OCI-LY3 (cell line): ENCODE measurements around the gene RAPGEF1.
A peak's percentile ranks its signal among the peaks of the same experiment; 100 is the strongest.

Source experiments
- H2AFZ ChIP-seq: fragments of 200-600, 300-600 bp; shearing (Covaris generic); 2 replicates; pipeline ENCODE4 v1.6.0; 2014; ENCODE audit warnings: antibody characterized with exemption, low read depth, low read length
- H3K27ac ChIP-seq: fragments of 200-600, 300-600 bp; sonication (generic); 2 replicates; pipeline ENCODE4 v1.5.1; 2014; ENCODE audit warnings: mild to moderate bottlenecking, low read length, moderate library complexity, mixed read lengths
- H3K27me3 ChIP-seq: fragments of 200-600, 300-600 bp; sonication (generic); 2 replicates; pipeline ENCODE4 v1.6.1; 2014; ENCODE audit warnings: low read depth, low read length, mixed read lengths
- H3K36me3 ChIP-seq: fragments of 200-600, 300-600 bp; sonication (generic); replicated peaks from 2 replicates; pipeline ENCODE3; 2014; ENCODE audit warnings: low read depth, low read length, mixed read lengths
- H3K4me1 ChIP-seq: fragments of 300-600, 200-600 bp; sonication (generic); 2 replicates; pipeline ENCODE4 v1.6.1; 2014; ENCODE audit warnings: low read length, mixed read lengths
- H3K4me2 ChIP-seq: fragments of 200-600, 300-600 bp; sonication (generic); 2 replicates; pipeline ENCODE4 v1.6.1; 2014; ENCODE audit warnings: low read length, mixed read lengths
- H3K4me3 ChIP-seq: fragments of 300-600, 200-600 bp; sonication (generic); 2 replicates; pipeline ENCODE4 v1.5.1; 2014; ENCODE audit warnings: antibody characterized with exemption, mild to moderate bottlenecking, low read length, moderate library complexity
- H3K79me2 ChIP-seq: fragments of 300-600, 200-600 bp; shearing (Covaris generic); 2 replicates; pipeline ENCODE4 v1.6.1; 2014; ENCODE audit warnings: mild to moderate bottlenecking, low read length, mixed read lengths
- H3K9ac ChIP-seq: fragments of 300-600, 200-600 bp; shearing (Covaris generic); 2 replicates; pipeline ENCODE4 v1.6.0; 2014; ENCODE audit warnings: mild to moderate bottlenecking, low read length, moderate library complexity
- H3K9me3 ChIP-seq: fragments of 200-600, 300-600 bp; shearing (Covaris generic); 2 replicates; pipeline ENCODE4 v1.6.1; 2014; ENCODE audit warnings: low read length, mixed read lengths; ENCODE audit not compliant: insufficient read depth
- H4K20me1 ChIP-seq: fragments of 200-600, 300-600 bp; sonication (generic); 2 replicates; pipeline ENCODE4 v1.6.1; 2016; ENCODE audit warnings: low read length, mixed read lengths; ENCODE audit not compliant: insufficient read depth
- EZH2phosphoT487 ChIP-seq: fragments of 200-600 bp; shearing (Covaris generic); IDR thresholded peaks from 2 replicates; pipeline ENCODE4 v1.6.1; 2018; ENCODE audit warnings: antibody characterized with exemption, mixed run types, low read depth
- TF ChIP-seq, protein P1 (sequence below): fragments of 200-600, 300-600 bp; sonication (generic); IDR thresholded peaks from 2 replicates; pipeline ENCODE4 v1.5.1; 2014; ENCODE audit warnings: antibody characterized with exemption, low read length, low read depth

RAPGEF1 gene

DNA sequence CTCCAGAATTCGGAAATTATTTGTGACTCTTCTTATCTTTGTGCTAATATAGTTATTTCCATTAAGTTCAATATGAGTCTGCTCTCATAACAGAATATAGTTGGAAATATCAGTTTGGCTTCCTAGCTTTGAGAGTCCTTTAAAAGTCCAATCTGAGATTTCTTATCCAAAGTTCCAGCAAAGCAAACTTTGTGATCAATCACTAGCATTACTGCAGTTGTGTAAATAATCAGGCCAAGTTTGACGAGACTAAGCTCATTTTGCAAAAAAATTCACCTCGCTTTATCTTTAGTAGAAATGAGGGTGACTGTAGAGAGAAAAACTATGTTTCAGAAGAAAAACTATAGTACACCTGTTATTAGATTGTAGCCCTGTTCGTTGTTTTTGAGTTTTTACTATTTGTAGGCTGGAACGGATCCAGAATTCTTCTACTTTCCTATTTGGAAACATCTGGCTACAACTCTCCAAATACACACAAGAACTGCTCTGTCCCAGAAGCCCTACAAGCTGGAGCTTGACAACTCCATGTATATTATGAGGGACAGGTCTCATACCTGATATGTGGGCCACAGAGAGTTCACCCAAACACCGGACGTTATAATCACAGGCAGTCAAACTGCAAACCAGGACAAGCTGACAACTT lies 47.8 kb downstream of the RAPGEF1 start:
- peaks cover 36% of the 10 kb centered on the region for H3K4me1 ChIP-seq
- H3K4me3 ChIP-seq, result no peak overlapping the region
- no peaks in the 10 kb centered on the region for H3K9me3 ChIP-seq
- no peak overlapping the region for H3K27ac ChIP-seq
- no peak overlapping the region for H2AFZ ChIP-seq
- no peak overlapping the region for H3K4me2 ChIP-seq
- H3K9ac ChIP-seq, result no peak overlapping the region
- no peaks in the 10 kb centered on the region for H3K27me3 ChIP-seq
- H3K36me3 ChIP-seq, result peaks cover 23% of the 10 kb centered on the region
- H3K79me2 ChIP-seq, result peaks cover 100% of the 10 kb centered on the region
- TF ChIP-seq, protein P1, sequence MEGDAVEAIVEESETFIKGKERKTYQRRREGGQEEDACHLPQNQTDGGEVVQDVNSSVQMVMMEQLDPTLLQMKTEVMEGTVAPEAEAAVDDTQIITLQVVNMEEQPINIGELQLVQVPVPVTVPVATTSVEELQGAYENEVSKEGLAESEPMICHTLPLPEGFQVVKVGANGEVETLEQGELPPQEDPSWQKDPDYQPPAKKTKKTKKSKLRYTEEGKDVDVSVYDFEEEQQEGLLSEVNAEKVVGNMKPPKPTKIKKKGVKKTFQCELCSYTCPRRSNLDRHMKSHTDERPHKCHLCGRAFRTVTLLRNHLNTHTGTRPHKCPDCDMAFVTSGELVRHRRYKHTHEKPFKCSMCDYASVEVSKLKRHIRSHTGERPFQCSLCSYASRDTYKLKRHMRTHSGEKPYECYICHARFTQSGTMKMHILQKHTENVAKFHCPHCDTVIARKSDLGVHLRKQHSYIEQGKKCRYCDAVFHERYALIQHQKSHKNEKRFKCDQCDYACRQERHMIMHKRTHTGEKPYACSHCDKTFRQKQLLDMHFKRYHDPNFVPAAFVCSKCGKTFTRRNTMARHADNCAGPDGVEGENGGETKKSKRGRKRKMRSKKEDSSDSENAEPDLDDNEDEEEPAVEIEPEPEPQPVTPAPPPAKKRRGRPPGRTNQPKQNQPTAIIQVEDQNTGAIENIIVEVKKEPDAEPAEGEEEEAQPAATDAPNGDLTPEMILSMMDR, result no peak
- TF ChIP-seq EZH2phosphoT487, result no peak
- peaks cover 82% of the 10 kb centered on the region for H4K20me1 ChIP-seq

DNA sequence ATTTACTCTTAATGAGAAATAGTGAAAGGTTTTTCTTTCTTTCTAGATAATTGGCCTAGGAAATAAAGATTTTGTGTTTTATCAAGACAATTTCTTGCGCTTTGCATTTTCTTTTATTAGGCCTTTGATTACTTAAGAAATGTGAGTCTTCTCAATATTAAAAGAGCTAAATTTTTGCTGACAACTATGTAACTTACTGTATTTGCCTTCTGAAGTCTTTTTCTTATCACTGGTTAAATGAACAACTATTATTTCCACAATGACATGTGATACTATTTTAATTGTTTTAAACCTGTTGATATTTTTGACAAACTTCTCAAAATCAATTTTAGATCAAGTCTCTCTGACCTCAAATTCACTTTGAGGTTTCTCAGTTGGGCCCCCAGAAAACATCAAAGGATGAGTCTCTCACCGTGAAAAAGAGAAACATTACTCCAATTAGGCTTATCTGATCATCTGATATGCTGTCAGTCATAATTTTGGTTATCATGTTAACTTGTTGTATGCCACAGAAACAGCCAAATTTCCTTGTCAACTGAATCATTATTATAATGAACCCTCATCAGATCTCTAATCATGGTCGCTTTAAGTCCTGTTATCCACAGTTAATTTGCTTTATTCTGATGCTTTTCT lies 48.8 kb downstream of the RAPGEF1 start:
- peaks cover 74% of the 10 kb centered on the region for H4K20me1 ChIP-seq
- TF ChIP-seq, protein P1, result no peak
- TF ChIP-seq EZH2phosphoT487, result no peak

DNA sequence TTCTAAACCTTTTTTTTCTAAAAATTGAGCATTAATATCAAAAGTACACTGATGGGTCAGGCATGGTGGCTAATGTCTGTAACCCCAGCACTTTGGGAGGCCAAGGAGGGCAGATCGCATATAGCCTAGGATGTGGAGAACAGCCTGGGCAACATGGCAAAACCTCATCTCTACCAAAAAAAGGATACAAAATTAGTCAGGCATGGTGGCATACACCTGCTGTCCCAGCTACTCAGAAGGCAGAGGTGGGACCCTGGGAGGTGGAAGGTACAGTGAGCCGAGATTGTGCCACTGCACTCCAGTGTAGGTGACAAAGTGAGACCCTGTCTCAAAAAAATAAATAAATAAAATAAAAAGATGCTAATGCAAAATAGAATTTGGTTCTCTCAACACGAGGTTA lies 49.4 kb downstream of the RAPGEF1 start:
- Histone ChIP-seq H4K20me1 (peaks cover 68% of the 10 kb centered on the region), H3K9me3 (no peaks in the 10 kb centered on the region), H3K4me3 (no peak overlapping the region), H3K79me2 (peaks cover 100% of the 10 kb centered on the region), H3K9ac (no peak overlapping the region), H3K36me3 (peaks cover 22% of the 10 kb centered on the region), H3K4me1 (peaks cover 51% of the 10 kb centered on the region), H2AFZ (no peak overlapping the region), H3K27me3 (no peaks in the 10 kb centered on the region), H3K4me2 (peak overlapping the region; percentile 21; the same call in 1 of the 2 replicates), H3K27ac (no peak overlapping the region)
- TF ChIP-seq EZH2phosphoT487, result no peak
- TF ChIP-seq, protein P1, result no peak

More for the DNA sequence above, 48.8 kb downstream of the RAPGEF1 start:
- H3K4me2 ChIP-seq, result 0 out of 2 replicates have a peak overlapping the region, but pooled peaks have one; percentile 21
- H3K9me3 ChIP-seq, result no peaks in the 10 kb centered on the region
- H2AFZ ChIP-seq, result no peak overlapping the region
- H3K4me3 ChIP-seq, result no peak overlapping the region
- H3K4me1 ChIP-seq, result peaks cover 46% of the 10 kb centered on the region
- no peaks in the 10 kb centered on the region for H3K27me3 ChIP-seq
- H3K9ac ChIP-seq, result no peak overlapping the region
- H3K27ac ChIP-seq, result no peak overlapping the region
- H3K36me3 ChIP-seq, result peaks cover 23% of the 10 kb centered on the region
- peaks cover 100% of the 10 kb centered on the region for H3K79me2 ChIP-seq

- TF ChIP-seq EZH2phosphoT487, result no peak
- TF ChIP-seq, protein P1, result no peak
- Histone ChIP-seq H3K36me3 (peaks cover 12% of the 10 kb centered on the region), H3K9me3 (no peaks in the 10 kb centered on the region), H4K20me1 (peaks cover 49% of the 10 kb centered on the region), H3K27ac (no peak overlapping the region), H3K27me3 (no peaks in the 10 kb centered on the region), H3K79me2 (peaks cover 100% of the 10 kb centered on the region), H2AFZ (no peak overlapping the region), H3K9ac (no peak overlapping the region), H3K4me1 (peaks cover 63% of the 10 kb centered on the region), H3K4me3 (no peak overlapping the region), H3K4me2 (no peak overlapping the region)
Measured at GRCh38 chr9:131688377-131688776, 51.5 kb downstream of the RAPGEF1 start.
